ENCODE data around the gene CTNNBIP1. TPM values are rescaled to one million over a fixed set of nuclear protein-coding genes. Genes with fewer than 3 reads are reported as not detected.

Gene CTNNBIP1
- total and polyA plus RNA-seq, 9 of the 15 experiments (the other 6 are each of a cell fraction or from before 2014, with no cell fraction given): 0.65 to 29.2 (median 14.7) TPM

GRCh38 chr1:9823693-9823942 is 86.5 kb downstream of the CTNNBIP1 start (continued):
- no peak for TF ChIP-seq RREB1 (CRISPR knock-in tag; IDR thresholded peaks at IDR 0.05)
- no peak for TF ChIP-seq CEBPB (tag; IDR thresholded peaks at IDR 0.05)
- no peak for TF ChIP-seq CTCF (IDR thresholded peaks at IDR 0.05 in 2 of 3, conservative IDR thresholded peaks at IDR 0.05 in 1 of 3; ENCODE audit: insufficient read depth in 2 of 3, low read depth in 1 of 3, low read length in 3 of 3)
- no peak for TF ChIP-seq BHLHE40 (IDR thresholded peaks at IDR 0.05; ENCODE audit: low read length)
- peak in 1 of 2 experiments; percentile 60; a peak in 1 of 4 replicates for TF ChIP-seq UBTF (IDR thresholded peaks at IDR 0.05; ENCODE audit: borderline replicate concordance in 1 of 2, low read depth in 2 of 2, low read length in 2 of 2)
- TF ChIP-seq NONO (IDR thresholded peaks at IDR 0.05; ENCODE audit: low read depth in 2 of 2, low read length in 1 of 2): peak; percentile 48 to 75; a peak in 2 of 4 replicates
- TF ChIP-seq PATZ1 (CRISPR knock-in tag; IDR thresholded peaks at IDR 0.05; ENCODE audit: borderline replicate concordance): no peak
- TF ChIP-seq ZBTB2 (IDR thresholded peaks at IDR 0.05): no peak
- TF ChIP-seq DACH1 (IDR thresholded peaks at IDR 0.05; ENCODE audit: partially characterized antibody): no peak
- no peak for TF ChIP-seq TEAD4 (IDR thresholded peaks at IDR 0.05; ENCODE audit: low read length)
- TF ChIP-seq TEAD4 (CRISPR knock-in tag; IDR thresholded peaks at IDR 0.05; ENCODE audit: borderline replicate concordance): no peak
- TF ChIP-seq ATF7 (IDR thresholded peaks at IDR 0.05): no peak
- TF ChIP-seq JUNB (CRISPR knock-in tag; conservative IDR thresholded peaks at IDR 0.05): no peak
